GM18861 (cell line): ENCODE results near the gene MANEA.

Experiments used
- ATAC-seq: cut with Tn5 transposase; IDR thresholded peaks from one replicate; pipeline ENCODE4 v1.9.1; 2021; ENCODE audit not compliant: unreplicated experiment

MANEA gene

GRCh38 chr6:95587989-95588388 lies 10.7 kb downstream of the MANEA start:
- no peak for ATAC-seq

- no peak for ATAC-seq
Observed at GRCh38 chr6:95589067-95589466, 11.7 kb downstream of the MANEA start.

GRCh38 chr6:95589826-95590570 lies 12.7 kb downstream of the MANEA start:
- ATAC-seq: no peak

- no peak for ATAC-seq
Observed at GRCh38 chr6:95593025-95593424, 15.7 kb downstream of the MANEA start.

GRCh38 chr6:95596021-95596420 lies 18.7 kb downstream of the MANEA start:
- ATAC-seq: no peak

GRCh38 chr6:95599706-95600105 lies 22.4 kb downstream of the MANEA start:
- no peak for ATAC-seq

GRCh38 chr6:95601133-95601532 lies 23.8 kb downstream of the MANEA start:
- no peak for ATAC-seq

- ATAC-seq: no peak
Observed at GRCh38 chr6:95614094-95614493, 36.8 kb downstream of the MANEA start.

- no peak for ATAC-seq
Observed at GRCh38 chr6:95629551-95629950, 52.2 kb downstream of the MANEA start.

- no peak for ATAC-seq
Observed at GRCh38 chr6:95636552-95637431, 59.5 kb downstream of the MANEA start.

- ATAC-seq: no peak
Observed at GRCh38 chr6:95648636-95649035, 71.3 kb downstream of the MANEA start.

GRCh38 chr6:95649451-95649850 lies 72.1 kb downstream of the MANEA start:
- no peak for ATAC-seq

GRCh38 chr6:95654176-95654575 lies 76.8 kb downstream of the MANEA start:
- no peak for ATAC-seq

GRCh38 chr6:95658886-95659285 lies 81.6 kb downstream of the MANEA start:
- ATAC-seq: no peak
